Ovary (tissue), 3 donors: Measurements from ENCODE around the gene CCDC63.

Source experiments
- CTCF ChIP-seq, 3 donors: fragments of 450-650 bp in 2 of 3; fragments of 200-600 bp in 1 of 3; IDR thresholded peaks; one replicate each; pipeline versions ENCODE4 v1.5.1 to v1.8.0; 2016 to 2022; ENCODE audit warnings: antibody characterized with exemption in 3 of 3, mild to moderate bottlenecking in 1 of 3
- POLR2A ChIP-seq: fragments of 450-650 bp; IDR thresholded peaks from one replicate; pipeline ENCODE4 v1.6.1; 2017; ENCODE audit warnings: antibody characterized with exemption, mild to moderate bottlenecking, moderate library complexity
- donor health status: DM: no; HTN: no; CAD: no.

- TF ChIP-seq POLR2A (no peak), CTCF (IDR thresholded peaks at IDR 0.05) (no peak)
Observed at GRCh38 chr12:110869026-110869425, 22.2 kb downstream of the CCDC63 start.
